NCI-H345 (cell line): ENCODE data around the gene RNU6-7.

Experiments used
- DNase-seq: peaks from one replicate; lab custom pipeline; 2025; lab: John Stamatoyannopoulos, UW

RNU6-7 gene

GRCh38 chr14:32201816-32202490 lies at the start of gene RNU6-7:
Gene RNU6-7, plus strand, starts transcription at chr14:32202045.
- peak; percentile 78 for DNase-seq

- DNase-seq: no peak
Measured at GRCh38 chr14:32166029-32166428, 35.8 kb upstream of the RNU6-7 start.

- no peak for DNase-seq
Measured at GRCh38 chr14:32166924-32167323, 34.9 kb upstream of the RNU6-7 start.

GRCh38 chr14:32167907-32168306 lies 33.9 kb upstream of the RNU6-7 start:
- DNase-seq: no peak

GRCh38 chr14:32169191-32169590 lies 32.7 kb upstream of the RNU6-7 start:
- DNase-seq: no peak

GRCh38 chr14:32171469-32171868 lies 30.4 kb upstream of the RNU6-7 start:
- DNase-seq: no peak

- DNase-seq: no peak
Measured at GRCh38 chr14:32183151-32184058, 18.4 kb upstream of the RNU6-7 start.

GRCh38 chr14:32185097-32185496 lies 16.7 kb upstream of the RNU6-7 start:
- DNase-seq: no peak

- DNase-seq: no peak
Measured at GRCh38 chr14:32186248-32186647, 15.6 kb upstream of the RNU6-7 start.

- DNase-seq: no peak
Measured at GRCh38 chr14:32189811-32190210, 12.0 kb upstream of the RNU6-7 start.

- no peak for DNase-seq
Measured at GRCh38 chr14:32190673-32191072, 11.2 kb upstream of the RNU6-7 start.

GRCh38 chr14:32192712-32193373 lies 9.0 kb upstream of the RNU6-7 start:
- no peak for DNase-seq

GRCh38 chr14:32193532-32193931 lies 8.3 kb upstream of the RNU6-7 start:
- no peak for DNase-seq

GRCh38 chr14:32195636-32196035 lies 6.2 kb upstream of the RNU6-7 start:
- DNase-seq: no peak

- DNase-seq: no peak
Measured at GRCh38 chr14:32197919-32198318, 3.9 kb upstream of the RNU6-7 start.

- DNase-seq: no peak
Measured at GRCh38 chr14:32200368-32201192, 1.3 kb upstream of the RNU6-7 start.

GRCh38 chr14:32201193-32201815 lies 541 bp upstream of the RNU6-7 start:
- DNase-seq: peak; percentile 93

GRCh38 chr14:32202491-32202997 lies 699 bp downstream of the RNU6-7 start:
- DNase-seq: peak; percentile 52

- DNase-seq: peak; percentile 94
Measured at GRCh38 chr14:32202998-32203882, 1.4 kb downstream of the RNU6-7 start, which contains the start of gene RNU6-8. Gene RNU6-8, minus strand, starts transcription at chr14:32203269.

- DNase-seq: peak; percentile 45
Measured at GRCh38 chr14:32203928-32204357, 2.1 kb downstream of the RNU6-7 start.
